Left ventricle myocardium inferior (tissue), 1 donor: Measurements from ENCODE around the gene ARHGAP23. TPM values are rescaled to one million over a fixed set of nuclear protein-coding genes. Genes with fewer than 3 reads are reported as not detected.
"Not testable (repeated sequence)": the region's sequence is repeated elsewhere in the genome, so short reads cannot be mapped to it uniquely, and the experiment has no call there.

ENCODE experiments used
- DNase-seq: peaks from one replicate; pipeline ENCODE4 v3.0.0-alpha.2; 2020
- H3K27ac ChIP-seq: fragments of 200-600 bp; replicated peaks from 2 replicates; pipeline ENCODE4 v1.8.0; 2021
- H3K27me3 ChIP-seq: fragments of 200-600 bp; 2 replicates; pipeline ENCODE4 v1.8.0; 2021; ENCODE audit warnings: low read depth
- H3K36me3 ChIP-seq: fragments of 200-600 bp; 2 replicates; pipeline ENCODE4 v1.8.0; 2021
- H3K4me1 ChIP-seq: fragments of 200-600 bp; 2 replicates; pipeline ENCODE4 v1.8.0; 2021
- H3K4me3 ChIP-seq: fragments of 200-600 bp; 2 replicates; pipeline ENCODE4 v1.8.0; 2021; ENCODE audit warnings: mild to moderate bottlenecking, moderate library complexity
- H3K9me3 ChIP-seq: fragments of 200-600 bp; replicated peaks from 2 replicates; pipeline ENCODE4 v1.8.0; 2021
- CTCF ChIP-seq: fragments of 200-600 bp; IDR thresholded peaks from 2 replicates; pipeline ENCODE4 v1.8.0; 2021; ENCODE audit warnings: antibody characterized with exemption, mild to moderate bottlenecking, borderline replicate concordance
- intact Hi-C: fragments of 100-400 bp; cut with micrococcal nuclease; formaldehyde crosslinking; loops from one replicate; pipeline ENCODE4 v1.11.0; 2022
- total RNA-seq: library from RNA; stranded (reverse); fragmentation: NEBNext Ultra II Directional; extraction: Animal tissue kit (Norgen Biotek cat#: 25700); gene quantifications from one replicate; pipeline ENCODE4 v1.2.1, GENCODE V29; 2021
- donor health status: DM: no; HTN: yes; CAD: no; lungs with severe emphysema.

ARHGAP23 gene
- total RNA-seq, 1 donor from 2014 or later, result 60.8 TPM

DNA sequence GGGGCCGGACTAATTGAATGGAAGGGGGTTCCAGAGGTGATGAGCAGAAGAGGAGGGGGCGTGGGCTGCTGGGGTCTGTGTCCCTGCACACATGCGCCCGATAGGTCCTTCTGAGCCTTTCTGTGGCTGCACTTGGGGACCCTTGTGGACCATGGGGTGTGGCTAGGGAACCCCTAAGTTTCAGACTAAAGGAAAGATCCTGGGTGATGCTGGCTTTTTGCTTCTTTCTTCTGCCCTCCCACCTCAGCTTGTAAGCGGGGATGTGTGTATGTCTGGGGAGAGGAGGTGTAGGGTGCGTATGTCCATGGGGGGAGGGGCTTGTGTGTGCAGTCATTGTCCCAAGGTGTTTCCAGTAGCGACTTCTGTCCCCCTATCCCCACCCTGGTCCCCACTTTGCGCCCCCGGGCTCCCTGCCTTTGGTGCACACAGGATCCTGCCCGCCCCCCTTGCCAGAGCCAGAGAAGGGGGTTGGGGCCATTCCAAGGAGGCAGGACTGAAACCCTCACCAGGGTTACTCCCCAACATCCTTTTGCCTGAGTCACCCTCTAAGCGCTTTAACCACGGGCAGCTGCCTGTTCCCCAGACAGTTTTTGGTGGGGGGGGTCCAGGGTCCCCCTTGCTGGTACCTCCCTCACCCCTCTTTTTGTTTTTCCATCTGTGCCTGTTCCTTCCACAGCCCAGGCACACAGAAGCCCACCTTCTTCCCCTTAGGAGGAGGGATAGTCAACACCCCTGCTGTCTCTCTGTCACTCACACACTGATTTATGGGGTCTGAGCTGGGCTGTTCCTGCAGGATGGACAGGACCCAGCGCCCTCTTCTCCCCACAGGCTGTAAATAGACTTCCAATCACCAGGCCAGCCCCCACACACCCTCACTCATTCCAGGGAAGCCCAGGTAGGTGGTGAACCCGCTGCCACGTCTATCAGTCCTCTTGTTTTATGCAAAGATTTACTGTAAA lies 83.2 kb downstream of the ARHGAP23 start:
- Histone ChIP-seq H3K27me3 (no peaks in the 10 kb centered on the region), H3K4me1 (peaks cover 31% of the 10 kb centered on the region), H3K9me3 (no peaks in the 10 kb centered on the region), H3K27ac (no peak overlapping the region), H3K4me3 (peak overlapping the region; percentile 52), H3K36me3 (peaks cover 12% of the 10 kb centered on the region)
- TF ChIP-seq CTCF, result no peak
- intact Hi-C loops, result no loop called here
- DNase-seq, result no peak

DNA sequence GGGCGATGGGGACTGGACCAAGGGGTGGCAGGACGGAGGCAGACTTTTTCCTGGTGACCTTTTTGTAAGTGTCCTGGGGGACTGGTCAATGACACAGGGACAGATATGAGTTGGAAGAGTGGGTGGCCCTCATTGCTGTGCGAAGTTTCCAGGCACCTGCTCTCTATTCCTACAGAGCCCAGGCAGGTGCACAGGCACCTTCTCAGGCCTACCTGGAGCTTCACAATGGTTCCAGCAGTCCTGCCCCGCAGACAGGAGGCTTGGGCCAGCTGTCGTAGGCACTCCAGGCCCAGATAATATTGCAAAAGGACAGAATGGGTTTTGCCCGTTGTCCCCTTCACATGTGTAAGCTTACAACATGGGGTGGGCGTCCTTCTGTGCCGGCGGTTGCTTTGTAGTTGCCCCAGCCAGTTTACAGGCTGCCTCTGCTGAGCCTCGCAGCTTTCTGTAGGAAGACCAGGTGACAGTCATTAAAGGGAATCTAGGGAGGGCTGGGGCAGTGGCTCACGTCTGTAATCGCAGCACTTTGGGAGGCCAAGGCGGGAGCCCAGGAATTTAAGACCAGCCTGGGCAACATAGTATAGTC lies 84.3 kb downstream of the ARHGAP23 start:
- DNase-seq, result no peak
- TF ChIP-seq CTCF, result no peak
- H3K27me3 ChIP-seq, result no peaks in the 10 kb centered on the region
- intact Hi-C loops, result no loop called here
- no peak overlapping the region for H3K4me3 ChIP-seq
- H3K36me3 ChIP-seq, result peaks cover 3% of the 10 kb centered on the region
- H3K27ac ChIP-seq, result no peak overlapping the region
- no peaks in the 10 kb centered on the region for H3K9me3 ChIP-seq
- peaks cover 31% of the 10 kb centered on the region for H3K4me1 ChIP-seq

DNA sequence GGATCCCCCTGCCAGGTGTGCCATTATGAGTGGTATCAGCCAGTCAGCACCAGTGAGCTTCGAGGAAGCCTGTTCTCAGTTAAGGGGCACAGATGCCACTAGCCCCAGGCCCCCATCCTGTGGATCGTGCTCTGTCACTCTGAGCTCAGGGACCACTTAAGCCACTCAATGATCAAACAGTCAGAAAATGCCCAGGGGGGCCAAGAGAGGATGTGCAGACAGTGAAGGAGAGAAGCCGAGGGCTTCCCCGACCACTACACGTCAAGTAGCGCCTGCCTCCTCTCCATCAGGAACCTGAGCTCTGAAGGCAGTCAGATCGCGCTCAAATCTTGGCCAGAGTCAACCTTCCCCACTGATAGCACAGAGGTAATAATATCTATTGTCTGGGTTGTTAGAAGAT lies 98.3 kb downstream of the ARHGAP23 start:
- intact Hi-C loops, DNase-seq, H3K27ac ChIP-seq: not testable (repeated sequence)

DNA sequence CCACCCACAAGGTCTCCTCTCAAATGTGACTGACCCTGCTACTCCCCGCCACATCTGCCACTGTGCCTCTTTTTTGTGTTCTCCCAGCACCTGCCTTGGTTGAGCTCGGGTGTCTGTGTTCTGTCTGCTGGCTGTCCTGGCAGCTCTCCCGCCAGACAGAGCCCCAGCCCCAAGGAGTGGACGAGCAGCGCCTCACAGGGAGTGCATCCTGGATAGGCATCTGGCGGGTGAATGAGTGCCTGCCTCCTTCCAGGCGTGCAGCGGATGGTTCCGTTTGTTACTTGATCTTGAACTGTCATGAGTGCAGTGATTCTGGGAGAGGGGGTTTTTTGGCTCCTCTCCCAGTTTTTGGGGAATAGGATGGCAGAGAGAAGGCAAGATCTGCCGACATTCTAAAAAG lies 99.9 kb downstream of the ARHGAP23 start:
- H3K9me3 ChIP-seq, H3K4me3 ChIP-seq, DNase-seq, H3K4me1 ChIP-seq, H3K27ac ChIP-seq, H3K36me3 ChIP-seq, intact Hi-C loops: not testable (repeated sequence)
- peaks cover 72% of the 10 kb centered on the region for H3K27me3 ChIP-seq

More for the DNA sequence above, 98.3 kb downstream of the ARHGAP23 start:
- not testable (repeated sequence) for H3K4me3 ChIP-seq, H3K9me3 ChIP-seq, H3K36me3 ChIP-seq, H3K4me1 ChIP-seq
- H3K27me3 ChIP-seq, result peaks cover 56% of the 10 kb centered on the region

GRCh38 chr17:38530856-38531255 lies 102.6 kb downstream of the ARHGAP23 start:
- H3K27me3 ChIP-seq, result peaks cover 78% of the 10 kb centered on the region

GRCh38 chr17:38531761-38532160 lies 103.5 kb downstream of the ARHGAP23 start:
- H3K4me1 ChIP-seq, intact Hi-C loops, H3K9me3 ChIP-seq, H3K4me3 ChIP-seq, H3K36me3 ChIP-seq, H3K27ac ChIP-seq, DNase-seq: not testable (repeated sequence)
- H3K27me3 ChIP-seq, result peaks cover 83% of the 10 kb centered on the region

More at GRCh38 chr17:38530856-38531255, 102.6 kb downstream of the ARHGAP23 start:
- H3K36me3 ChIP-seq, DNase-seq, intact Hi-C loops, H3K4me3 ChIP-seq, H3K27ac ChIP-seq, H3K4me1 ChIP-seq, H3K9me3 ChIP-seq: not testable (repeated sequence)

DNA sequence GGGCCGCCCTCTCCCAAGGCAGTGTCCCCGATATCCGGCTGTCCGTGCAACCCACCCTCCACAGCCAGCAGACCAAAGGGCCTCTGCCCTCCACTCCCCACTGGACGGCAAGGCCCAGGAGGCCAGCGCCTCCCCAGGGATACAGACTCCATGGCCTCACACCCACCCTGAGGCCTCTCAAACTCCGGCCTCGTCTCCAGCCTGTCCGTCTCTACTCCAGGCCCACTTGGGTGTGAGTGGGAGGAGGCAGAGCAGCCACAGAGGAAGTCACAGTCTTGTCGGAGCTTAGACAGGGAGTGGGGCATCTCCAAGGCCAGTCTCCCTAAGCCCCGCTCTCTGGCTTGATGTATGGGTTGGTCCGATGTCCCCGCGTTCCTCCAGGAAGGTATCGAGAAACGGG lies 104.2 kb downstream of the ARHGAP23 start:
- no peaks in the 10 kb centered on the region for H3K9me3 ChIP-seq
- H3K27ac ChIP-seq, result no peak overlapping the region
- no peak for DNase-seq
- no peaks in the 10 kb centered on the region for H3K4me1 ChIP-seq
- TF ChIP-seq CTCF, result no peak
- no peak overlapping the region for H3K4me3 ChIP-seq
- H3K36me3 ChIP-seq, result no peaks in the 10 kb centered on the region
- H3K27me3 ChIP-seq, result peaks cover 83% of the 10 kb centered on the region
- intact Hi-C loops, result no loop called here
